Measurements from ENCODE around the gene TRIM44. TPM values are rescaled to one million over a fixed set of nuclear protein-coding genes. Genes with fewer than 3 reads are reported as not detected.
A peak's percentile ranks its signal among the peaks of the same experiment; 100 is the strongest.
"Not testable (repeated sequence)": the region's sequence is repeated elsewhere in the genome, so short reads cannot be mapped to it uniquely, and the experiment has no call there.

TRIM44 gene
- total RNA-seq, 1 experiment from 2014 or later = 38.1 TPM

- in situ Hi-C loops (cut with HindIII; ENCODE audit: low sequenced_read_pairs) = no loop called here
- DNase-seq (ENCODE audit: low spot score) = peak; percentile 75
These were observed 46.8 kb downstream of the TRIM44 start for GRCh38 chr11:35709376-35709775.

- DNase-seq (ENCODE audit: low spot score) = no peak
- in situ Hi-C loops (cut with HindIII; ENCODE audit: low sequenced_read_pairs) = no loop called here
These were observed 48.8 kb downstream of the TRIM44 start for GRCh38 chr11:35711173-35711910.

GRCh38 chr11:35711924-35712323 lies 49.3 kb downstream of the TRIM44 start:
- no peak for DNase-seq (ENCODE audit: low spot score)
- in situ Hi-C loops (cut with HindIII; ENCODE audit: low sequenced_read_pairs) = no loop called here

GRCh38 chr11:35712533-35712932 lies 50.0 kb downstream of the TRIM44 start:
- in situ Hi-C loops (cut with HindIII; ENCODE audit: low sequenced_read_pairs) = no loop called here
- peak; percentile 50 for DNase-seq (ENCODE audit: low spot score)

- in situ Hi-C loops (cut with HindIII; ENCODE audit: low sequenced_read_pairs) = no loop called here
- DNase-seq (ENCODE audit: low spot score) = no peak
These were observed 52.5 kb downstream of the TRIM44 start for GRCh38 chr11:35714882-35715627.

- in situ Hi-C loops (cut with HindIII; ENCODE audit: low sequenced_read_pairs); DNase-seq (ENCODE audit: low spot score): not testable (repeated sequence)
These were observed 53.1 kb downstream of the TRIM44 start for GRCh38 chr11:35715677-35716076.

- in situ Hi-C loops (cut with HindIII; ENCODE audit: low sequenced_read_pairs) = no loop called here
- DNase-seq (ENCODE audit: low spot score) = no peak
These were observed 54.5 kb downstream of the TRIM44 start for GRCh38 chr11:35717043-35717442.

GRCh38 chr11:35717520-35717919 lies 54.9 kb downstream of the TRIM44 start:
- no peak for DNase-seq (ENCODE audit: low spot score)
- in situ Hi-C loops (cut with HindIII; ENCODE audit: low sequenced_read_pairs) = no loop called here

GRCh38 chr11:35721651-35722282 lies 59.2 kb downstream of the TRIM44 start:
- in situ Hi-C loops (cut with HindIII; ENCODE audit: low sequenced_read_pairs) = no loop called here
- peak; percentile 38 for DNase-seq (ENCODE audit: low spot score)

GRCh38 chr11:35722641-35723040 lies 60.1 kb downstream of the TRIM44 start:
- in situ Hi-C loops (cut with HindIII; ENCODE audit: low sequenced_read_pairs) = no loop called here

GRCh38 chr11:35723493-35723892 lies 60.9 kb downstream of the TRIM44 start:
- no peak for DNase-seq (ENCODE audit: low spot score)
- in situ Hi-C loops (cut with HindIII; ENCODE audit: low sequenced_read_pairs) = no loop called here

More at GRCh38 chr11:35722641-35723040, 60.1 kb downstream of the TRIM44 start:
- no peak for DNase-seq (ENCODE audit: low spot score)

GRCh38 chr11:35723913-35724312 lies 61.3 kb downstream of the TRIM44 start:
- in situ Hi-C loops (cut with HindIII; ENCODE audit: low sequenced_read_pairs) = no loop called here
- no peak for DNase-seq (ENCODE audit: low spot score)

GRCh38 chr11:35725885-35726284 lies 63.3 kb downstream of the TRIM44 start:
- peak; percentile 39 for DNase-seq (ENCODE audit: low spot score)
- in situ Hi-C loops (cut with HindIII; ENCODE audit: low sequenced_read_pairs) = no loop called here

GRCh38 chr11:35727140-35727539 lies 64.6 kb downstream of the TRIM44 start:
- in situ Hi-C loops (cut with HindIII; ENCODE audit: low sequenced_read_pairs) = no loop called here
- no peak for DNase-seq (ENCODE audit: low spot score)

GRCh38 chr11:35730254-35730653 lies 67.7 kb downstream of the TRIM44 start:
- no peak for DNase-seq (ENCODE audit: low spot score)
- in situ Hi-C loops (cut with HindIII; ENCODE audit: low sequenced_read_pairs) = no loop called here

GRCh38 chr11:35734669-35735410 lies 72.3 kb downstream of the TRIM44 start:
- no peak for DNase-seq (ENCODE audit: low spot score)
- in situ Hi-C loops (cut with HindIII; ENCODE audit: low sequenced_read_pairs) = no loop called here

- DNase-seq (ENCODE audit: low spot score) = no peak
These were observed 72.8 kb downstream of the TRIM44 start for GRCh38 chr11:35735411-35735810.

GRCh38 chr11:35735903-35736302 lies 73.3 kb downstream of the TRIM44 start:
- in situ Hi-C loops (cut with HindIII; ENCODE audit: low sequenced_read_pairs) = no loop called here
- no peak for DNase-seq (ENCODE audit: low spot score)

More at GRCh38 chr11:35735411-35735810, 72.8 kb downstream of the TRIM44 start:
- in situ Hi-C loops (cut with HindIII; ENCODE audit: low sequenced_read_pairs) = no loop called here

- DNase-seq (ENCODE audit: low spot score) = no peak
These were observed 74.4 kb downstream of the TRIM44 start for GRCh38 chr11:35736952-35737351.

More at GRCh38 chr11:35736952-35737351, 74.4 kb downstream of the TRIM44 start:
- in situ Hi-C loops (cut with HindIII; ENCODE audit: low sequenced_read_pairs) = no loop called here

Measured in G401 (cell line).